A673 (cell line): Measurements from ENCODE around the gene ANKRD40CL. TPM values are rescaled to one million over a fixed set of nuclear protein-coding genes. Genes with fewer than 3 reads are reported as not detected.

Experiments used
- BruUV-seq: library from RNA; stranded (reverse); fragments of 400-500 nt; replicated peaks from 2 replicates; lab custom pipeline; 2021; lab: Mats Ljungman, UMichigan
- CTCF ChIA-PET: fragments of 300-600 bp; sonication (Branson Sonifier 250); formaldehyde crosslinking; loops from one replicate; lab custom pipeline; 2022; ENCODE audit warnings: antibody characterized with exemption; lab: Charles Lee
- POLR2A ChIA-PET: fragments of 300-600 bp; sonication (Branson Sonifier 250); formaldehyde crosslinking; loops from one replicate; lab custom pipeline; 2022; ENCODE audit warnings: antibody characterized with exemption; ENCODE audit not compliant: low non-redundant PET; lab: Charles Lee
- DNase-seq: peaks from one replicate; pipeline ENCODE4 v3.0.0-alpha.2; 2015; ENCODE audit warnings: low spot score
- H3K27ac ChIP-seq: fragments of 200-600 bp; sonication (generic); 2 replicates; pipeline ENCODE4 v1.5.1; 2016; ENCODE audit warnings: mixed run types, low read depth, mild to moderate bottlenecking, mixed read lengths, antibody characterized with exemption, low read length; ENCODE audit not compliant: poor library complexity, severe bottlenecking
- H3K27me3 ChIP-seq: fragments of 200-600 bp; sonication (generic); replicated peaks from 2 replicates; pipeline ENCODE4 v1.6.1; 2017; ENCODE audit warnings: mixed run types, low read depth, mild to moderate bottlenecking, mixed read lengths, antibody characterized with exemption, low read length; ENCODE audit not compliant: insufficient read depth, poor library complexity
- H3K36me3 ChIP-seq: fragments of 200-600 bp; sonication (generic); 2 replicates; pipeline ENCODE4 v1.6.1; 2016; ENCODE audit warnings: mixed run types, mild to moderate bottlenecking, mixed read lengths, antibody characterized with exemption, low read length; ENCODE audit not compliant: insufficient read depth, poor library complexity, severe bottlenecking
- H3K4me1 ChIP-seq: fragments of 200-600 bp; sonication (generic); 2 replicates; pipeline ENCODE4 v1.6.1; 2017; ENCODE audit warnings: mixed run types, mild to moderate bottlenecking, mixed read lengths, antibody characterized with exemption, low read length; ENCODE audit not compliant: insufficient read depth, poor library complexity, severe bottlenecking
- H3K4me3 ChIP-seq: fragments of 200-600 bp; sonication (generic); 2 replicates; pipeline ENCODE4 v1.5.1; 2016; ENCODE audit warnings: low read depth, mixed run types, mild to moderate bottlenecking, mixed read lengths, low read length; ENCODE audit not compliant: poor library complexity, severe bottlenecking
- H3K9me3 ChIP-seq: fragments of 200-600 bp; sonication (generic); 2 replicates; pipeline ENCODE4 v1.6.1; 2016; ENCODE audit warnings: mixed run types, low read depth, mild to moderate bottlenecking, mixed read lengths, antibody characterized with exemption, low read length; ENCODE audit not compliant: poor library complexity, severe bottlenecking
- EZH2 ChIP-seq: fragments of 200-600 bp; sonication (generic); IDR thresholded peaks from 2 replicates; pipeline ENCODE4 v1.6.1; 2017; ENCODE audit warnings: borderline replicate concordance, low read depth, mild to moderate bottlenecking, mixed read lengths, antibody characterized with exemption, low read length; ENCODE audit not compliant: poor library complexity, severe bottlenecking
- intact Hi-C: fragments of 100-400 bp; cut with micrococcal nuclease; formaldehyde crosslinking; loops from one replicate; pipeline ENCODE4 v1.10.0; 2022; ENCODE audit not compliant: unreplicated experiment
- total RNA-seq: library from RNA; stranded (reverse); gene quantifications from 2 replicates; pipeline ENCODE4 v1.2.3, GENCODE V29; 2021
- TF ChIP-seq, protein P1 (sequence below): fragments of 300-800, 200-600 bp; sonication (generic); conservative IDR thresholded peaks from 2 replicates; pipeline ENCODE4 v1.5.1; 2017; ENCODE audit warnings: low read depth, mild to moderate bottlenecking, antibody characterized with exemption, low read length, moderate library complexity, mixed read lengths

Gene ANKRD40CL
- total RNA-seq, 1 experiment from 2014 or later = not detected

DNA sequence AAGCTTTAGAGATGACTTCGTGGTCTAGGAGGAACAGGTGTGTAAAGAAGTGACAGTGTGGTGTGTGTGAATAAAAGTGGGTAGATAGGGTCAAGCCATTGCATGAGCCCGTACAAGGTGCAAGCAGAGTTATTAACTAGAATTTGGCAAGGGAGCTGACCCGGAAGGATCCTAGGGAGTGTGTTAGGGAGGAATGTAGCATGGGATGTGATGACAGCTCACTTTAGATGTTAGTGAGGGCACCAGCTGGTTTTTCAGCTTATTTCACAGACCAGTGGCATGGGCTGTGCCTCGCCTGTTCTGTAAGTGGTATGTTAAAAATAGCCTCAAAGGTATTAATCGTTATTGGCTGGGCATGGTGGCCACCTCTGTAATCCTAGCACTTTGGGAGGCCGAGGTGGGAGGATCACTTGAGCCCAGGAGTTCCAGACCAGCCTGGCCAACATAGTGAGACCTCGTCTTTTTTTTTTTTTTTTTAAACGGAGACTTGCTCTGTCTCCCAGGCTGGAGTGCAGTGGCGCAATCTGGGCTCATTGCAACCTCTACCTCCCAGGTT is 8.3 kb downstream of the ANKRD40CL start:
- BruUV-seq = TSS peak; percentile 23
- POLR2A ChIA-PET = interaction anchor here (0.6 kb wide), 1 partner anchor 586 kb away, joined by 7 read pairs; no protein-coding TSS in a partner anchor

DNA sequence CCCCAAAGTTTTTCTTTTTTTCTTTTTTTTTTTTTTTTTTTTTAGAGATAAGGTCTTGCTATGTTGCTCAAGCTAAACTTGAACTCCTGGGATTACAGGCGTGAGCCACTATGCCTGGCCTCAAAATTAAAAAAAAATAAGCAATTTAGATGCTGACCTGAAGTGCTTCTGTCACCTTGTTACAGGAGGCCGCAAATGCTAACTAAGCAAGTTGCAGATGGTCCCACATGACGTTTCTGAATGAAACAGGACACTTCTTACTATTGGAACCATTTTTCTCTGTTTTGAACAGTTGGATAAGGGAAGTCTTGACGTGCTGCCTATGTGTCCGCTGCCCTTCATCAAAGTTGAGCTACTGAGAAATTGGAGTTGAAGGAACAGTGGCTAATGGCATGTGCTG is 8.8 kb downstream of the ANKRD40CL start:
- ChIA-PET CTCF (no interaction called here), POLR2A (interaction anchor here (0.6 kb wide), 1 partner anchor 586 kb away, joined by 7 read pairs; no protein-coding TSS in a partner anchor)
- Histone ChIP-seq H3K27ac (no peak overlapping the region), H3K4me1 (peaks cover 4% of the 10 kb centered on the region), H3K27me3 (no peaks in the 10 kb centered on the region), H3K9me3 (no peaks in the 10 kb centered on the region), H3K4me3 (no peak overlapping the region), H3K36me3 (peaks cover 29% of the 10 kb centered on the region)
- BruUV-seq = no TSS peak
- intact Hi-C loops = no loop called here
- no peak for DNase-seq
- no peak for TF ChIP-seq EZH2

More for the DNA sequence above, 8.3 kb downstream of the ANKRD40CL start:
- peaks cover 9% of the 10 kb centered on the region for H3K4me1 ChIP-seq
- no peak overlapping the region for H3K4me3 ChIP-seq
- H3K27ac ChIP-seq = no peak overlapping the region
- DNase-seq = no peak
- intact Hi-C loops = no loop called here
- no peaks in the 10 kb centered on the region for H3K27me3 ChIP-seq
- H3K9me3 ChIP-seq = no peaks in the 10 kb centered on the region
- CTCF ChIA-PET = interaction anchor here (0.7 kb wide), 1 partner anchor 9 kb away, joined by 3 read pairs; no protein-coding TSS in a partner anchor
- peaks cover 23% of the 10 kb centered on the region for H3K36me3 ChIP-seq
- TF ChIP-seq, protein P1, sequence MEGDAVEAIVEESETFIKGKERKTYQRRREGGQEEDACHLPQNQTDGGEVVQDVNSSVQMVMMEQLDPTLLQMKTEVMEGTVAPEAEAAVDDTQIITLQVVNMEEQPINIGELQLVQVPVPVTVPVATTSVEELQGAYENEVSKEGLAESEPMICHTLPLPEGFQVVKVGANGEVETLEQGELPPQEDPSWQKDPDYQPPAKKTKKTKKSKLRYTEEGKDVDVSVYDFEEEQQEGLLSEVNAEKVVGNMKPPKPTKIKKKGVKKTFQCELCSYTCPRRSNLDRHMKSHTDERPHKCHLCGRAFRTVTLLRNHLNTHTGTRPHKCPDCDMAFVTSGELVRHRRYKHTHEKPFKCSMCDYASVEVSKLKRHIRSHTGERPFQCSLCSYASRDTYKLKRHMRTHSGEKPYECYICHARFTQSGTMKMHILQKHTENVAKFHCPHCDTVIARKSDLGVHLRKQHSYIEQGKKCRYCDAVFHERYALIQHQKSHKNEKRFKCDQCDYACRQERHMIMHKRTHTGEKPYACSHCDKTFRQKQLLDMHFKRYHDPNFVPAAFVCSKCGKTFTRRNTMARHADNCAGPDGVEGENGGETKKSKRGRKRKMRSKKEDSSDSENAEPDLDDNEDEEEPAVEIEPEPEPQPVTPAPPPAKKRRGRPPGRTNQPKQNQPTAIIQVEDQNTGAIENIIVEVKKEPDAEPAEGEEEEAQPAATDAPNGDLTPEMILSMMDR = no peak
- TF ChIP-seq EZH2 = no peak

DNA sequence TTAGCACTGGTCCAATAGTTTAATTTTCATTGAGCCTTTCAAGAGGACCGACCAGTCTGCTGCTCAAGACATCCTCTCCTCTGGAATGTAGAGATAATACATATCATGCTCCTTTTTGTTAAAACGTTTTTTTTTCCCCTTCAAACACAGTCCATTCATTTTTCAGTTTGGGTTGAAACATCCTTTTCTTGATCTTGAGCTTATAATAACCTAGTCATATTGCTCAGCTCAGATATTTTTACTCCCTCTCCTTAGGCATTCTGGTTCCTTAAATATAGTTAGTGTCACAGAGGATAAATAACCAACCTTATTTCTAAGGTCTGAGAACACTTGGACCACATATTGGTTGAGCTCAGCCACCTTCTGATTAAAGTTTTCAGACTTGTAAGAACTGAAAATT is 12.8 kb downstream of the ANKRD40CL start:
- Histone ChIP-seq H3K36me3 (peaks cover 69% of the 10 kb centered on the region), H3K4me1 (no peaks in the 10 kb centered on the region), H3K27me3 (no peaks in the 10 kb centered on the region), H3K27ac (no peak overlapping the region), H3K9me3 (no peaks in the 10 kb centered on the region), H3K4me3 (no peak overlapping the region)
- ChIA-PET POLR2A (no interaction called here), CTCF (no interaction called here)
- DNase-seq = no peak
- TF ChIP-seq, protein P1 = no peak
- TF ChIP-seq EZH2 = no peak
- intact Hi-C loops = no loop called here
- BruUV-seq = no TSS peak

DNA sequence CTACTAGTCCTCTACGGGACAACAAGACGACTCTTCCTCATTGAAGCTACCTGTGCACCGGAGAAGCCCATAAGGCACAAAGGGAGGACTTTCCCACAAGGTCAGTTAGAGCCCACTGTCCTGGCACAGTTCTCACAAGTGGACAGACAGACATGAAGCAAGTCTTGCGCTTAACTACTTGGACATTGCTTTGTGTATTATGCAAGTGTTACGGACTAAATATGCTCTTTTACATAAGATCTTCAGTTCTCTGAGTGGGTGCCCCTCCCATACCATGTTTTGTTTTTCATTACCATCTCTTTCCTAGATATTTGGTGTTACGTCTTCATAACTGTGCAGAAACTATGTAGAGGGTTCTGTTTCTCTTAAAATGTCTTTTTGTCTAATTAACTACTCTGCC is 18.1 kb downstream of the ANKRD40CL start:
- Histone ChIP-seq H3K27me3 (no peaks in the 10 kb centered on the region), H3K27ac (peak overlapping the region; percentile 1), H3K4me3 (no peak overlapping the region), H3K9me3 (no peaks in the 10 kb centered on the region), H3K4me1 (no peaks in the 10 kb centered on the region), H3K36me3 (peaks cover 100% of the 10 kb centered on the region)
- POLR2A ChIA-PET = no interaction called here
- BruUV-seq = no TSS peak
- DNase-seq = no peak
- CTCF ChIA-PET = no interaction called here
- intact Hi-C loops = no loop called here
- TF ChIP-seq, protein P1 = no peak
- TF ChIP-seq EZH2 = no peak
